Caco-2 (cell line): ENCODE results near the gene SHKBP1. TPM values are rescaled to one million over a fixed set of nuclear protein-coding genes. Genes with fewer than 3 reads are reported as not detected.
"Not testable (repeated sequence)": the region's sequence is repeated elsewhere in the genome, so short reads cannot be mapped to it uniquely, and the experiment has no call there.

Source experiments
- BruUV-seq: library from RNA; stranded (reverse); fragments of 400-500 nt; replicated peaks from 2 replicates; lab custom pipeline; 2021; lab: Mats Ljungman, UMichigan
- CTCF ChIA-PET: fragments of 300-600 bp; sonication (Branson Sonifier 250); formaldehyde crosslinking; loops from one replicate; lab custom pipeline; 2022; ENCODE audit warnings: antibody characterized with exemption; lab: Charles Lee
- POLR2A ChIA-PET: fragments of 300-600 bp; sonication (Branson Sonifier 250); formaldehyde crosslinking; loops from one replicate; lab custom pipeline; 2022; ENCODE audit warnings: antibody characterized with exemption; lab: Charles Lee
- DNase-seq, 2 experiments: peaks; one replicate each; pipeline versions ENCODE4 v3.0.0 to v3.0.0-alpha.2; 2020 to 2022
- H3K27me3 ChIP-seq: replicated peaks from 2 replicates; pipeline ENCODE4 v1.6.0; 2011; ENCODE audit warnings: low read length; ENCODE audit not compliant: control insufficient read depth, insufficient read depth
- H3K36me3 ChIP-seq: 2 replicates; pipeline ENCODE4 v1.5.1; 2011; ENCODE audit warnings: low read length; ENCODE audit not compliant: control insufficient read depth, insufficient read depth
- H3K4me1 ChIP-seq: fragments of 250-450 bp; sonication (Bioruptor Pico); 2 replicates; pipeline ENCODE4 v1.5.1; 2020; ENCODE audit warnings: mild to moderate bottlenecking
- H3K4me3 ChIP-seq: 2 replicates; pipeline ENCODE4 v1.5.1; 2011; ENCODE audit warnings: low read depth, mild to moderate bottlenecking, control low read depth, low read length
- H3K9me3 ChIP-seq: fragments of 250-450 bp; sonication (Bioruptor Pico); 2 replicates; pipeline ENCODE4 v1.5.1; 2020; ENCODE audit warnings: mild to moderate bottlenecking, moderate library complexity
- H3K27ac Mint-ChIP-seq: one replicate; pipeline ENCODE4 v1.8.0; 2022; ENCODE audit warnings: mixed read lengths; ENCODE audit not compliant: unreplicated experiment
- H3K27me3 Mint-ChIP-seq: one replicate; pipeline ENCODE4 v1.8.0; 2022; ENCODE audit warnings: mixed read lengths; ENCODE audit not compliant: insufficient read depth, unreplicated experiment
- H3K36me3 Mint-ChIP-seq: one replicate; pipeline ENCODE4 v1.8.0; 2022; ENCODE audit warnings: mild to moderate bottlenecking, mixed read lengths; ENCODE audit not compliant: insufficient read depth, unreplicated experiment
- H3K4me1 Mint-ChIP-seq: one replicate; pipeline ENCODE4 v1.8.0; 2022; ENCODE audit warnings: low read depth, mixed read lengths; ENCODE audit not compliant: unreplicated experiment
- H3K4me3 Mint-ChIP-seq: one replicate; pipeline ENCODE4 v1.8.0; 2022; ENCODE audit warnings: mild to moderate bottlenecking, moderate library complexity, mixed read lengths; ENCODE audit not compliant: unreplicated experiment
- H3K9me3 Mint-ChIP-seq: one replicate; pipeline ENCODE4 v1.8.0; 2022; ENCODE audit warnings: mixed read lengths; ENCODE audit not compliant: unreplicated experiment
- CTCF ChIP-seq, 2 experiments: fragments of 200-600 bp in 1 of 2; IDR thresholded peaks; 1 replicate in 1 of 2; 2 replicates in 1 of 2; pipeline versions ENCODE4 v1.5.1 to v1.8.0; 2011 to 2022; ENCODE audit warnings: antibody characterized with exemption in 1 of 2, control low read depth in 1 of 2, inconsistent platforms in 1 of 2, low read depth in 1 of 2, low read length in 1 of 2, mild to moderate bottlenecking in 1 of 2, moderate library complexity in 1 of 2; ENCODE audit not compliant: insufficient read depth in 1 of 2, severe bottlenecking in 1 of 2, unreplicated experiment in 1 of 2
- intact Hi-C: fragments of 100-400 bp; cut with micrococcal nuclease; formaldehyde crosslinking; loops from one replicate; pipeline ENCODE4 v1.10.0; 2022; ENCODE audit not compliant: unreplicated experiment
- total RNA-seq: library from RNA; stranded (reverse); gene quantifications from 2 replicates; pipeline ENCODE4 v1.2.3, GENCODE V29; 2022

SHKBP1 gene
- total RNA-seq, 1 experiment from 2014 or later = 82.6 TPM

DNA sequence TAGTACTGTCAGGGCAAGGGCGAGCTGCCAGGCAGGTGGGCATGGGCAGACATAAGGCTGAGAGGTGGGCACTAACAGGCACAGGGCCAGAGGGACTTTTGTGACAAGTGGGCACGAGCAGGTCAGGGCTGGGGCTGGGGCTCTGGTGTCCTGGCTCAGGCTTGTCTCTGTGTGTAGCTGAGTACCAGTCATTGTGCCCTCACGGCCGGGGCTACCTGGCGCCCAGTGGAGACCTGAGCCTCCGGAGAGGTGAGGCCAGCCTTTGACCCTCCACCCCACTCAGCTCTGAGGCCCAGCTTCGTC, 46.1 kb downstream of the SHKBP1 start:
- no peak for TF ChIP-seq CTCF (IDR thresholded peaks at IDR 0.05; ENCODE audit: insufficient read depth in 1 of 2, low read depth in 1 of 2, low read length in 1 of 2, severe bottlenecking in 1 of 2, unreplicated experiment in 1 of 2)
- POLR2A ChIA-PET = no interaction called here
- Histone ChIP-seq H3K4me1 (peaks cover 11% of the 10 kb centered on the region; the same call in 1 of the 2 replicates), H3K9me3 (no peaks in the 10 kb centered on the region), H3K36me3 (no peaks in the 10 kb centered on the region; the same call in 1 of the 2 replicates), H3K27me3 (no peaks in the 10 kb centered on the region), H3K4me3 (no peak overlapping the region)
- H3K27ac Mint-ChIP-seq = no peak overlapping the region
- no peak overlapping the region for H3K4me3 Mint-ChIP-seq
- intact Hi-C loops = no loop called here
- BruUV-seq = no TSS peak
- H3K9me3 Mint-ChIP-seq = no peaks in the 10 kb centered on the region
- H3K27me3 Mint-ChIP-seq = no peaks in the 10 kb centered on the region
- peaks cover 15% of the 10 kb centered on the region for H3K4me1 Mint-ChIP-seq
- CTCF ChIA-PET = interaction anchor here (1.0 to 1.1 kb wide), 2 partner anchors 8 to 19 kb away, joined by 4 to 6 read pairs; no protein-coding TSS in a partner anchor
- no peak for DNase-seq
- no peaks in the 10 kb centered on the region for H3K36me3 Mint-ChIP-seq

DNA sequence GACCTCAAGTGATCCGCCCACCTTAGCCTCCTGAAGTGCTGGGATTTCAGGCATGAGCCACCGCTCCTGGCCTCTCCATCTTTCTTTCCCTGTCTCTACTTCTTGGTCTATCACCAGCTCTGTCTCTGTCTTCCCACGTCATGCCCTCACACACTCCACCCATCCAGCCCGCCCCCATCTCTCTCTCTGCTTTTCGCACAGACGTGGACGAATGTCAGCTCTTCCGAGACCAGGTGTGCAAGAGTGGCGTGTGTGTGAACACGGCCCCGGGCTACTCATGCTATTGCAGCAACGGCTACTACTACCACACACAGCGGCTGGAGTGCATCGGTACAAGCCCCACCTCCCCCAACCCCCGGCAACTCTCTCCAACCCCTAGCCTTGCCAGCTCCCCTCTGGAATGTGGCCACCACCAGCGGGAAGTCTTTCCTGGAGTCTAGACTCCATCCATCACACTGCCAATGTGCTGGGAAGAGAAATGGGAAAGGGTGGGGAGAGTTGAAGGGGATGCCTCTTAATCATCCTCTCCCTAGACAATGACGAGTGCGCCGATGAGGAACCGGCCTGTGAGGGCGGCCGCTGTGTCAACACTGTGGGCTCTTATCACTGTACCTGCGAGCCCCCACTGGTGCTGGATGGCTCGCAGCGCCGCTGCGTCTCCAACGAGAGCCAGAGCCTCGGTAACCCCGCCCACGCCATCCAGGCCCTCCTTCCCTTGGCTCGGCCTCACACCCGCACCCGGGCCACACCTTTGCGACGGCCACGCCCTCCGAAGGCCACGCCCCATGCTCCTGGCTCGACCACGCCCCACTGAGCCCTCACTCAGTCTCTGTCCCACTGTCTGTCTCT, 47.0 kb downstream of the SHKBP1 start:
- H3K36me3 ChIP-seq = no peaks in the 10 kb centered on the region; the same call in 1 of the 2 replicates
- Mint-ChIP-seq H3K36me3 (no peaks in the 10 kb centered on the region), H3K4me1 (peaks cover 15% of the 10 kb centered on the region), H3K27ac (no peak overlapping the region), H3K4me3 (peak overlapping the region; percentile 56), H3K9me3 (no peaks in the 10 kb centered on the region), H3K27me3 (no peaks in the 10 kb centered on the region)
- ChIA-PET CTCF (interaction anchor here (0.7 to 1.1 kb wide), 4 partner anchors 9 to 128 kb away, joined by 3 to 6 read pairs (median 4); no protein-coding TSS in a partner anchor), POLR2A (no interaction called here)
- peaks cover 11% of the 10 kb centered on the region; the same call in 1 of the 2 replicates for H3K4me1 ChIP-seq
- no TSS peak for BruUV-seq
- no peak for TF ChIP-seq CTCF (IDR thresholded peaks at IDR 0.05; ENCODE audit: insufficient read depth in 1 of 2, low read depth in 1 of 2, low read length in 1 of 2, severe bottlenecking in 1 of 2, unreplicated experiment in 1 of 2)
- H3K27me3 ChIP-seq = no peaks in the 10 kb centered on the region
- no peaks in the 10 kb centered on the region for H3K9me3 ChIP-seq
- intact Hi-C loops = no loop called here
- DNase-seq = peak; percentile 90 to 91
- no peak overlapping the region for H3K4me3 ChIP-seq

DNA sequence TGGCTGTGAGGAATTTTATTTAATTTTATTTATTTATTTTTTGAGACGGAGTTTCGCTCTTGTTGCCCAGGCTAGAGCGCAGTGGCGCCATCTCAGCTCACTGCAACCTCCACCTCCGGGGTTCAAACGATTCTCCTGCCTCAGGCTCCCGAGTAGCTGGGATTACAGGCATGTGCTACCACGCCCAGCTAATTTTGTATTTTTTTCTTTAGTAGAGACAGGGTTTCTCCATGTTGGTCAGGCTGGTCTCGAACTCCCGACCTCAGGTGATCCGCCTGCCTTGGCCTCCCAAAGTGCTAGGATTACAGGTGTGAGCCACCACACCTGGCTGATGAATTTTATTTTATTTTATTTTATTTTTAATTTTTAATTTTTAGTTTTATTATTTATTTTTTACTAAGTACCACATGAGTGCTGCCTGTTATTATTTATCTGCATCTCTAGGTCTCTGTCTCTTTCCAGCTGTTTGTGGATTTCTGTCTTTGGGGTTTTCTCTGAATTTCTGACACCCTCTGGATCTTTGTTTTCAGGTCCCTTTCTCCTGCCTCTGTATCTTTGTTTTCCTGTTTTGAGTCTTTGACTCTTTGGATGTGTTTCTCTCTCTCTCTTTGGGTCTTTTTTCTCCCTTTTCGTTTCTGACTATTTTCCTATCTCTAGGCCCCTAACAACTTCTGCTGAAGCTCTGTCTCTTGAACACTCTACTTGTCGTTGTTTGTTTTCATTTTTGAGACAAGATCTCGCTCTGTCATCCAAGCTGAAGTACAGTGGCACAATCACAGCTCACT, 47.9 kb downstream of the SHKBP1 start:
- H3K9me3 ChIP-seq, POLR2A ChIA-PET, intact Hi-C loops, BruUV-seq, H3K36me3 Mint-ChIP-seq, H3K4me3 ChIP-seq, H3K36me3 ChIP-seq, H3K9me3 Mint-ChIP-seq, H3K27me3 Mint-ChIP-seq, H3K27ac Mint-ChIP-seq, DNase-seq, H3K27me3 ChIP-seq: not testable (repeated sequence)
- Mint-ChIP-seq H3K4me3 (peak overlapping the region; percentile 56), H3K4me1 (peaks cover 15% of the 10 kb centered on the region)
- peaks cover 11% of the 10 kb centered on the region; the same call in 1 of the 2 replicates for H3K4me1 ChIP-seq
- CTCF ChIA-PET = interaction anchor here (0.7 kb wide), 1 partner anchor 21 kb away, joined by 3 read pairs; no protein-coding TSS in a partner anchor
